B cell (primary cell): ENCODE data around the gene NOSTRIN.

Source experiments
- CTCF ChIP-seq: fragments of 200-600 bp; IDR thresholded peaks from one replicate; pipeline ENCODE4 v1.8.0; 2022; ENCODE audit warnings: antibody characterized with exemption, mild to moderate bottlenecking
- EZH2 ChIP-seq: IDR thresholded peaks from 2 replicates; pipeline ENCODE4 v1.6.1; 2012; ENCODE audit warnings: borderline replicate concordance, low read depth, mild to moderate bottlenecking, moderate library complexity, low read length; ENCODE audit not compliant: insufficient read depth, poor library complexity, severe bottlenecking

- TF ChIP-seq CTCF (no peak), EZH2 (no peak)
Observed at GRCh38 chr2:168782271-168782670, 20.2 kb upstream of the NOSTRIN start.
